GM19351 (cell line): ENCODE measurements around the gene NUDCD3.

ENCODE experiments used
- ATAC-seq: cut with Tn5 transposase; IDR thresholded peaks from one replicate; pipeline ENCODE4 v1.9.1; 2021; ENCODE audit warnings: mild to moderate bottlenecking, moderate library complexity; ENCODE audit not compliant: unreplicated experiment

Gene NUDCD3

GRCh38 chr7:44482502-44483485 is 7.7 kb downstream of the NUDCD3 start:
- no peak for ATAC-seq

DNA sequence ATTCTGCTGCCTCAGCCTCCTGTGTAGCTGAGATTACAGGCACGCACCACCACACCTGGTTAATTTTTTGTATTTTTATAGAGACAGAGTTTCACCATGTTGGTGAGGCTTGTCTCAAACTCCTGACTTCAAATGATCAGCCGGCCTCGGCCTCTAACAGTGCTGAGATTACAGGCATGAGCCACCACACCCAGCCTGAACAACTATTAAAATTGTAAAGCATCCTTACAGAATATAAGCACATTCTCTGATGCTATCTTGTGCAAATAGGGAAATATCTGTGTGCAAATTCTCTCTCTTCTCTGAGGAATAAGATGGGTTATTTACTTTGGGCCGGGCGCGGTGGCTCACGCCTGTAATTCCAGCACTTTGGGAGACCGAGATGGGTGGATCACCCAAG is 12.5 kb downstream of the NUDCD3 start:
- ATAC-seq: no peak

- no peak for ATAC-seq
Observed at GRCh38 chr7:44477063-44477830, 13.2 kb downstream of the NUDCD3 start.

DNA sequence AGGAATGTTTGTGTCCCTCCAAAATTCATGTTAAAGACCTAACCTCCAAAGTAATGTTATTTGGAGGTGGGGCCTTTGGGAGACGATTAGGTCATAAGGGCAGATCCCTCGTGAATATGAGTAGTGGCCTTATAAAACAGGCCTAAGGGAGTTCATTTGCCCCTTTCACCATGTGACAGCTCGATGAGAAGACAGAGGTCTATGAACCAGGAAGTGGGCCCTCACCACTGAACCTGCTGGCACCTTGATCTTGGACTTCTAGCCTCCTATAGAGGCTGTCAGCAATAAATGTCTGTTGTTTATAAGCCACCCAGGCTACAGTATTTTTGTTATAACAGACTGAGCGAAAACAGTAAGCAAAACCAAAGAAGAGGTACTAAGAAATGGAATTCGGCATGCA is 14.1 kb downstream of the NUDCD3 start:
- no peak for ATAC-seq

DNA sequence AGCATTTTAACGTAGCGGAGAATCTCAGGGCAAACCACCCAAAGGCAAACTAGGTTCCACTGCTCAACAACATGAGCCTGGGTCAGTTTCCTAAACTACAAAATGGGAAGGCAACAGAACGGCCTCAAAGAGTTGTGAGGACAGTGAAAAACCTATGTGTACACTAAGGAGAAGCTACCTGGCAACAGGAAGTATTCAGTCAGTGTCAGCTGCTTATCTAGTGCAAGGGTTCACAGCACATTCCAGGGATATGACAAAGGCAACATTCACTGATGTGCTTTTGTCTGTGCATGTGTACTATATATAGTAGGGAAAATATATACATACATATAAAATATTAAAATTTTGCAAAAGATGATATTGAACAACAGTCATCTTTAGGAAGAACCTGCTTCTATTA is 17.2 kb downstream of the NUDCD3 start:
- no peak for ATAC-seq

- no peak for ATAC-seq
Observed at GRCh38 chr7:44472843-44473242, 17.6 kb downstream of the NUDCD3 start.

- no peak for ATAC-seq
Observed at GRCh38 chr7:44471850-44472249, 18.6 kb downstream of the NUDCD3 start.

GRCh38 chr7:44471436-44471835 is 19.0 kb downstream of the NUDCD3 start:
- no peak for ATAC-seq

- no peak for ATAC-seq
Observed at GRCh38 chr7:44470628-44471245, 19.7 kb downstream of the NUDCD3 start.

GRCh38 chr7:44470135-44470479 is 20.4 kb downstream of the NUDCD3 start:
- no peak for ATAC-seq

DNA sequence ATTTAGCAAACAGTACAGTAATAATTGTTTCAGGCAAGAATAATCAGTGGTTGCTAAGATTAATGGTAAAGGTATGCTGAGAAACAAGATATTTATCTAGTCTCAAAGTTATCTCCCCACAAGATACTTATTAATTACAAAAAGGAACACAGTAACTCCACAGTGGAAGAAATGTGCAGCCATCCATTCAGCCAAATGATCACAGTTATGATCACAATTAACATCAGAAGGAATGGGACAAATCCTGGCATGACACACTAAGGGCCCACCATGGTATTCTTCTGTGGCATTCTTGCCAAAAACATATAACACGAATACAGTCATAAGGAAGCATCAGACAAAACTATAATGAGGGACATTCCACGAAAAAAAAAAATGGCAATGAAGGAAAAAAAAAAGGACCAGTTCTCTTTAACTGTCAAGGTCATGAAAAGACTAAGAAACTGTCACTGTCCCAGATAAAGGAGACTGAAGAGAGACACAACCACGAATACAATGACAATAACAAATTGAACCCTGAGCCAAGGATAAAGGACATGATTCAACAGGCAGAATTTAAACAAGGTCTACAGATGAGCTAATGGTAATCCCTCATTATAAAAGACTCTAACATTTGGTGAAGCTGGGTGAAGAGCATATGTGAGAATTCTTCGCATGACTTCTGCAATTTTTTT is 20.9 kb downstream of the NUDCD3 start:
- ATAC-seq: no peak

DNA sequence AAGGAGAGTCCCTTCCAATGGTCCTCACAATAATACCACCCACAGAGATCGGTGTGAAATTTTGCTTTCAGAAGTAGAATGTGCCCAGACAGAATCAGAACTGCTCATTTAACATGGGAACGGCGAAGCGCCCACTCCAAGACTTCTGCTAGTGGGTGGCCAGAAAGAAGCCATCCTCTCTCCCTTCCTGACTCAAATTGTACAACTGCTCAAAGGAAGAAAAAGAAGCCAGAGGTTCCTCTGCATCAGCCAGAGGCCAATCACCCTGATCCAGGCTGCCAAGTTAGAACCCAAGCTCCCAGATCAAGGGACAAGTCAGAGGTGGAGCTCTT is 23.3 kb downstream of the NUDCD3 start:
- ATAC-seq: no peak

DNA sequence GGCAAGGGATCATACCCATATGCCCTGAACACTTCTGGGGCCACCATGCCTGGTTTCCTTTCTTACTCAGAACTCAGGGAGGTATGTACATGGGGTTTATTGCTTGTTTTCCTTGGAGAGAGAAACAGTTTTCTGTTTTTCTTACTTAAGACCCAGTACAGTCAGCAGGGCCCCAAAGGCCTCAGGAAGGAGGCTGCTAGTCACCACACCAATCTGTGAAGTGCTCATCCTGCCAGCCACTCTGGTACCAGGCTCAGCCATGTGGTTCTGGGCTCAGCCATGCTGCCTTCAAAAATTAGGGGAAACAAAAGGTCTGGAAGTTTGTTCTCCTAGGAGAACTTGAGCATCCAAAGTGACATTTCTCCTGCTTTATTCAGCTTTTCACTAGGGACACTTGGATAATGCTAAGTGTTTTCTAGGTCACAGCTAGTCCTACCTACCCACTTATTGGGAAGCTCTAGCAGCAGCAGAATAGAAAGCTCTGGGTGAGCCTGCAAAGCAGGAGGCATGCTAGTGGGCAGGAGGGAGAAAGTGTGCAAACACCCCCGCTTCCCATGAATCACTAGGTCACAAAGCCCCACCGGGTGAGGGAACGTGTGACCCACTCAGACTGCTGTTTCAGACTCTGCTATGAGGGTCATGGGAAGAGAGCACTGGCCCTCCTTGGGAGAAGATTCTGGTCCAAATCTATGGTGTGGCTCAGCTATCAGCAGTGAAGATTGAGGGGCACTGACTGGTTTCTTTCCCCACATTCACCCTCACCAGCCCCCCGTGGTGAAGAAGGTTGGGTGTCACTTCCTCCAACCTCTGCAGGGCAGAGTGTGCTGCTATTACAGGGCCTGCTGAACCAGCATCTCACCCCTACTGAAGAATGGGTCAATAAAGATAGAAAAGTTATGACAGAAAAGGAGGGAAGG is 23.9 kb downstream of the NUDCD3 start:
- ATAC-seq: no peak

- ATAC-seq: no peak
Observed at GRCh38 chr7:44465490-44465889, 25.0 kb downstream of the NUDCD3 start.

DNA sequence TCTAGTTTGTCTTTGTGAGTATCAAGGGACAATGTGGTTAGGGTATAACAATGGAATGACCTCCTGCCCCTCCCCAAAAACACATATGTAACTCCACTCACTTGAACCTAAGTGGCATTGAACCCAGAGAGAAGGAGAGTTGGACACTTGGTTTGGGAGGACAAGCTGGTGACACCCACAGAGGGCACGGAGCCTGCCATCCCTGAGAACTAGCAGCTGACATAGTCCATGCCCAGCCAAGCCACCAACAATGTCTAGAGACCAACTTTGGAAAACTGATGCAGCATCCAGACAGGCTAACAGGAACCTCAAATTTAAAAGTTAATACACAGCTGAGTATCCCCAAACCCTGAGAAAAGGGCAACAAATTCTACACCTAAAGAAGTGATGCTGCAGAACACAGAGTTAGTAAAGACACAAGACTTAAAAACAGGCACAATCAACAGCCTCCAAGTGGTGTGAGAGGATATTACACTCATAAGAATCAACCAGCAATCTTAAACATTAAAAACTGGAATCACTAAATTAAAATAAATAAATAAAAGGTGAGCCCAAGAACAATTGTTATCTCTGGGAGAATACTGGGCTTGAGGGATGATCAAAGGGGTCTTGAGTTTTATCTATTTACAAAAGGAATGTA is 27.2 kb downstream of the NUDCD3 start:
- no peak for ATAC-seq

- ATAC-seq: peak; percentile 39
Observed at GRCh38 chr7:44461387-44461786, 29.1 kb downstream of the NUDCD3 start.

- ATAC-seq: peak; percentile 94
Observed at GRCh38 chr7:44460325-44460724, 30.1 kb downstream of the NUDCD3 start.

DNA sequence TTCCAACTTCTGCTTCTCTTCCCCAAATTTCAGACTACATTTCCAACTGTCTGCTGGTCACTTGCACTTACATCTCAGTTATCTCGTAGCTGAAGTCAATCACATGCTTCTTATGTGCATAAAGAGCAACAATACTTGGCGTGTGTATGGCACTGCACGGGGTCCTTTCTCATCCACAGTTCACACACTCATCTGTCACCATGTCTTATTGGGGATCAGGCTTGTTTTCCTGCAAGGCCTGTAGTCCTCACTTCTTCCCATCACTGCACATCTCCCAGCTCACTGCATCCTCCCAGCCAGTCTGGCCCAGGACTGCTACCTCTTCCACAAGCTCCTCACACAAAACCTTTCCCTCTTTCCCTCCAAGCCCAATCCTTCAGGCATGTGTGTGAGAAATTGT is 35.3 kb downstream of the NUDCD3 start:
- ATAC-seq: no peak

DNA sequence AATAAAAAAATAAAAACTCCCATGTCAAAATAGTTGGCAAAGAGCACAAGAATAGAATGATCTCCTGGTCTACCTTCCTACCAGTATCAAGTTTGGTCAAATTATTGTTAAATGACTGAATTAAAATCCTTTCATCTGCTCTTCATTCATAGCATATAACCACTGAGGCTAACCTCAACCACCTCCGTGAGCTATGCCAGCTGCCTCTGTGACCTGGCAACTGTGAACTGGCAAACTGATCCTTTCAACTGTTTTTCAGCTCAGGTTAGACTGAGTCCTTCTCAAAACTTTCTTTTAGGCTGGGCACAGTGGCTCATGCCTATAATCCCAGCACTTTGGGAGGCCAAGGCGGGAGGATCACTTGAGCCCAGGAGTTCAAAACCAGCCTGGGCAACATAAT is 36.1 kb downstream of the NUDCD3 start:
- no peak for ATAC-seq

- ATAC-seq: no peak
Observed at GRCh38 chr7:44451123-44451522, 39.3 kb downstream of the NUDCD3 start.
